NCI-H1092 (cell line): ENCODE results near the gene PXMP2.

ENCODE experiments used
- DNase-seq: peaks from one replicate; lab custom pipeline; 2025; lab: John Stamatoyannopoulos, UW

Gene PXMP2

DNA sequence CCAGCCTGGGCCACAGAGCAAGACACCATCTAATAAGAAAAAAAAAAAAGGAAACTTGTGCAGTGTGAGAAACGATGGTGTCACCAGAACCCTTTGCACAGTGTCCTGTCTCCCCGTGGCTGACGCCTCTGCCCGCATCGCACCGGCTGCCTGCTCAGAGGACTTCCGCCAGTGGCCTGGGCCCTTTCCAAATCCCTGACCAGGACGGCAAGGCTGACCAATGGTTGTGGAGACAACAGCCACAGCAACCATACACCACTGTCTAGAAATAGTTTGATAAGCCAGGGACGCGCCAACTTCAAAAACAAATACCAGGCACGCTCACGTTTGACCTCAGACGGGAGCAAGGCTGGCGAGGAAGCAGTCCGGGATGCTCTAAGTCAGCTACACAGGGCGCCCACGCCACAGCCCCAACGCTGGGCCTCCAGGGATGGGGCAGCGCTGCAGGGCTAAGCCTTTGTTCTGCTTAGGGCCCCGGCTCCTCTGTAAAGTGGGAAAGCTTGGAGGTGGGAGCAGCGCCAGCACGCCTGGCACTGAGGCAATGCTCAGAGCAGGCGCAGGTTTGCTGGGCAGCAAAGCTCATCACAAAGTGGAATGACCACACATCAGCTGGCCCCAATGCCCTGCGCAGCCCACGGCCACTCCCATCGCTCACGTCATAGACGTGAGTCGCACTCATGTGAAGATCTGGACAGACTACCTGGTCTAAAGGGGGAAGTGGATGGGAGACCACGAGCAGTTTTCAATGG lies 35.8 kb downstream of the PXMP2 start:
- no peak for DNase-seq

DNA sequence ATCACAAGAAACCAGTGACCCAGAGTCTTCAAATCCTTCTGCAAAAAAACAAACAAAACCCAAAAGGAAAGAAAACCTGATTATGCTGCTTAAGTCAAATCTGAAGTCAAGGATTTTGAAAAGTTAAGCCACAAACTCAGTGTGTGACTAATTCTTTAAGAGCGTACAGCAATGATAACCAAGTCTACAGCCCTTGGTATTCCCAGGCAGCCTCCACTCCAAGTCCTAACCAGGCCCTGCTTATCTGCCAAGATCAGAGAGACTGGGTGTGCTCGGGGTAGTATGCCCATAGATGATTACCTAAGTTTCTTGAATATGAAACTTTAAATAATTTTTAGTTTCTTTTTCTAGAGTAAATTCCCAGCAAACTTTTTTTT lies 36.4 kb downstream of the PXMP2 start:
- no peak for DNase-seq

DNA sequence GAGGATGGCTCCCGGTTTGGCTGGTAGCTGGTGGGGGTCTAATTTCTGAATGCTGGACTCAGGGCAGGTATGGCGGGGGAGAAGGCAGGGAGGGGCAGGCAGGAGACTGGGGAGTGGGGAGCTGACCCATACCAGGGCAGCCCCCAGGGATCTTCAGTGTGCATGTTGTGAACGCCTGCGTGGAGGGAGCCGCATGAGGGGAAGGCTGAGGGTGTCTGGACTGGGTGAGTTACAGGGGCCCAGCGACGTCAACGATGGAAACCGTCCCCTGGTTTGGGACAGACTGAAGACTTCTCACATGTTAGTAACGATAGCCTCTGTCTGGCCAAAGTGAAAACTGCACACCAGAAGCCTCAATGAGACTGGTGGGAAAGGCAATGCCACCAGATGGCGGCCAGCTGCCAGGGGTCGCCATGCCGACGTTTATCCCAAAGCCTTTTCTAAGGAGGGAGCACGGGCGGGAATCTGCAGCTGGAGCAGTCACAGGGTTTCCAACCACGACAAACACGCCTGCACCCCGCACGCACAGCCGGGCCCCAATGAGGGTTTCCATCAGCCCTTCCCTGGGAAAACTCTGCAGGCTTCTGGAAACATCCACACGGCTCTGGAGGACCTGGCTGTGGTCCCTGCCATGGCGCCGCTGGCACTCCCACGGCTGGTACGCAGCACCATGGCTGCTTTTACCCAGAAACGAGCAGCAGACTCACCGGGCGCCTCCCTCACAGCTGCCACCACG lies 37.3 kb downstream of the PXMP2 start:
- DNase-seq, result no peak

DNA sequence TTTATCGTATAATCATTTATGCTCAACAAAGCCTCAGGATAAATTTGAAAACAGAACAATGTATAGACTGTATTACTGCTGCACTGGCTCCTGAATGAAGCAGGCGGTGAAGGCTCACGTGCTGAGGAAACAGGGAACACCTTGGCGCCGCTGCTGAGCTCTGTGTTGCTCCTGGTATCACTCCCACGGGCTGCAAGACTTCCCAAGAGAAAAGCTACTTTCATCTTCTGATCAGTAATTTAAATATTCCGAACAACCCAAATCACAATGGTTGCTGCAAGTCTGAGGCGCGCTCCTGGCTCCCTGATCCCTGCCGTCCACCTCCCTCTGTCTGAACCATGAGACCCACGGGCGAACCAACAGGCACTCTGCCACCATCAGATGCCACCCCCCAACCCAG lies 39.0 kb downstream of the PXMP2 start:
- DNase-seq, result no peak

DNA sequence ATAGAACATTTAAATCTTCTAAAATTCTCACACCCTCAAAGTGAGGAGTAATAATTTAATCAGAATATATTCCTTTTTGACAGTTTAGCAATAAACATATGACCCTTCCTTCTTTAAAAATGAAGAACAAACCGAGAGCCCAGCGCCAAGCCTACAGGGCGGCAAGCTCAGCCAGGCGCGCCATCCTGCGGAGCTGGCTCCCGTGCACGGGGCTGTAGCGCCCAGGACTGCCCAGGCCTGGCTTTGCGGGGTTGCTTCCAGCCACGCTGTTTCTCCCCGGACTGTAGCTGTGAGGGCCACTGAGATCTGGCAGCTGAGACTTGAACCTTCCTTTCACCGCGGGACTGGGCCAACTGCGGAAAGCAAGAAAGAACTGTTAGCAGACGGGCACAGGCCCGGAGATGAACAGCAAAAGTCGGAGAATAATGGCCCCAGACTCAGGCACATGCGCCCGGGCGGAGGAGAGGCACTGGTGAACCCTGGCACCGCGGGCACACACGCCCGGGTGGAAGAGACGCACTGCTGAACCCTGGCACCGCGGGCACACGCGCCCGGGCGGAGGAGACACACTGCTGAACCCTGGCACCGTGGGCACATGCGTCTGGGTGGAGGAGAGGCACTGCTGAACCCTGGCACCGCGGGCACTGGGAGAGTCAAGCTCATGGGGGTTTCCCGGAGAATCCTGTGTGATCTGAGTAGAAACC lies 39.9 kb downstream of the PXMP2 start:
- no peak for DNase-seq

DNA sequence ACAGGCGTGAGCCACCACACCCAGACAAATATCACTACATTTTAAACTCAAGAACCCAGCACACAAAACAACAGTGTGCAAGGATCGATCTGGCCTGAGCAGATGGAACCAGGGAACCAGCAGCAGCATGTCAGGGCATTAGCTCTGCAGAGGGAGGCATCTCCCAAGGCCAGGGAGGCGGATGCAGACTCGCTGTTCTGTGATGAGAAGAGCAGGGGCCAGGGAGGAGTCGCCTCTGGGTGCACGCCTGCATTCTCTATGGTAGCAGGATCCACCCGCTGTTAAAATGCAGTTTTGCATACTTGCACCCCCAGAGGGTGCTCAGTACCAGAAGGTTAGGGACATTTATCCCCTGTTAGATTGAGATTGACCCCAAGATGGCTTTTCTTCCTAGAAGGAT lies 41.1 kb downstream of the PXMP2 start:
- DNase-seq, result no peak

DNA sequence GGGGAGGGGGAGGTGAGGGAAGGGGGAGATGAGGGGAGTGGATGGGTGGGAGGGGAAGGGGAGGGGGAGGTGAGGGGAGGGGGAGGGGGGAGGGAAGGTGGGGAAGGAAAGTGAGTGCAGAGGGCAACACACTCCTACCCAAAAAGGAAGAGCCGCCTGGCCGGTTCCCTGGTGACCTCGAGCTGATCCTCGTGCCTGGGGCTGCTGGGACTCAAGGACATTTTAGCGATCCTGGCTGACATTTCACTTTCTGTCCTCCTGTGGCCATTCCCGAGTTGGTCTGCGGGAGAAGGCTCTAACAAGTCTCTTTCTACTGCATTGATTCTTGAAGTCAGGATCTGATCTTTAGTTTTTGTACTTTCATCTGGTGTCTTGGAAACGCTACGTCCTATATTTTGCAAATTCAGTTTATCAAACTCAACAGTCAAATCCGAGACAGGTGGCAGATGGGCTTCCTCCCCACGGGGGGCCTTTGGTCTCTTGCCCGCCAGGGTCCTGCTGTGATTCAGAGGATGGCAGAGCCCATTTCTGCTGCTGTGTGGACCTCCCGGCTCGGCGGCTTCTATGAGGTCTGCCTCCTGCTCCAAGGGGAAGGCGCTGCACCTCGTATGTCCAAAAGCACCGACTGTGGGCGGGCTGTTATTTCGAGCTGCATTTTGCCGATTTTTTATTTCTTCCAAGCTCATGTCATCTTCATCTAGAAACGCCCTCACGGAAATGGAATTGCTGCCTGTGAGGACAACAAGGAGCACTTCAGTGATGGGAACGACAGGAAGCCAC lies 42.3 kb downstream of the PXMP2 start:
- peak; percentile 5 for DNase-seq

DNA sequence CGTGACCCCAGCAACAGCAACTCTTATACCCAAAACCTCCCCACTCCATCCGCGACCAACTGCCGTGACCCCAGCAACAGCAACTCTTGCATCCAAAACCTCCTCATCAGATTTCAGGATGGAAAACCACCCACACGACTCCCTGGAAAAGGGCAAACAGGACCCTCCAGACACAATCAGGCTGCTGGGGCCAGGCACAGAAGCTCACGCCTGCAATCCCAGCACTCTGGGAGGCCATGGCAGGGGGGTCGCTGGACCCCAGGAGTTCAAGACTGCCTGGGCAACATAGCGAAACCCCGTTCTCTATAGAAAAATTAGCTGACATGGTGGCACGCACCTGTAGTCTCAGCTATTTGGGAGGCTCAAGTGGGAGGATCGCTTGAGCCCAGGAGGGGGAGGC lies 43.0 kb downstream of the PXMP2 start:
- no peak for DNase-seq

DNA sequence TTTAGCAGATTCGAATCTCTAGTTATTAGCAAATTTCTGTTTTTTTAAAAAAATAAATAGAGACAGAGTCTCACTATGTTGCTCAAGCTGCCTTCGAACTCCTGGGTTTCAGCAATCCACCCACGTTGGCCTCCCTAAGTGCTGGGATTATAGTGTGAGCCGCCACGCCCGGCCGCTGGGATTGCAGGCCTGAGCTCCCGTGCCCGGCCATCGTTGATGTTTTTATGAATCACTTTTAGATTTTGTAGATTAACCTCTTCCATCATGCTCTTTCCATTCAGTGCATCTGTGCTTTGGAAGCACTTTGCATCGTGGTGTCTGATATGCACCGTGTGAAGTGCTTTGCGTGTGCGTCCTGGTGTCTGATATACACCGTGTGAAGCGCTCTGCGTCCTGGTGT lies 44.2 kb downstream of the PXMP2 start:
- no peak for DNase-seq

DNA sequence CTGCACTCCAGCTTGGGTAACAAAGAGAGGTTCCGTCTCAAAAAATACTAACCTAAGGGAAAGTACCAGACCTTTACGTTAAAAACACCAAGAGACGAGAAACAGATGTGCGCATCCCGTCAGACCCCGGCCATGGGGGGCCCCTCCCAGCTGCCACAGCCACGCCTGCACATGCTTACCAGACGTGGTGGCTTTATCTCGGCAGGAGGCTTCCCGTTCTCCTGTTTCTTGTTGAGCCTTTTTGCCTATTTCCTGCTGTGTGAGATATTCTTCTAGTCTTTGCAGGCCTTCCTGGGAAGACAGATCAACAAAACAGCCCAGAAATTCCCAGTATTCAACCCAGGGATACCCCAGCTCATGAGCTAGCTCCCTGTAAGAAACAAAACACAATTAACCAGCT lies 46.8 kb downstream of the PXMP2 start:
- DNase-seq, result no peak

DNA sequence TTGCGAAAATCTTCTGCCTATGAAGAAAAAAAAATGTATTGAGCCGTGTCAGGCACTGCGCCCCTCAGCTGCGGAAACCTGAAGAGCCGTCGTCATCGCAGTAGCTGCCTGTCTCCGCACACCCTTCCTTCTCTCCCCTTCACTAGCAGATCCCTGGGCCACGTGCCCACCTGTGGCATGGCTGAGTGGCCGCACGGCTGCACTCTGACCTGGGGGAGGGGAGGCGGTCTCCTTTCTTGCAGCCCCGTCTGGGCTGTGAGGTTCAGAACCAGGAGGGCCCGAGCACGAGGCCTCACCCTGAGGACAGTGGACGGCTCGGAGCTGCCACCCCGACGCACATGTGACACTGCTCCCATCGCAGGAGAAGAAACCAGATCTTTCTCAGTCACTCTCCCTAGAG lies 48.1 kb downstream of the PXMP2 start:
- no peak for DNase-seq

DNA sequence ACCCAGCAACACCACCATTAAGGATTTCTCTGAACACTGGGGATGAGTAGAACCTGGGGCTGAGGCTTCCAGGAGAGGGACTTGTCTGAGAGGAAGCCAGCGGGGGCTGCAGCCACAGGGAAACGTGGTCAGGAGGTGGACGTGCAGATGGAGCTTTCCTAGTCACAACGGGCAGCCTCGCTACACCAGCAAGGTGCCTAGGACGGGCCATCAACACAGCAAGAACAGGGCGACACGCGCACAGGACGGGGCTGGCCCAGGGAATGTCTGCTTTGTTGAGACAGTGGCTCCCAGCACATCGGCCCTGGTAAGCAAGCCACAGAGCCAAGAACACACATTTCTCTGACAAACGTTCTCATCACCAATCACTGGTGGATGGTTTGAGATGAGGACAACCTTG lies 49.0 kb downstream of the PXMP2 start:
- no peak for DNase-seq

DNA sequence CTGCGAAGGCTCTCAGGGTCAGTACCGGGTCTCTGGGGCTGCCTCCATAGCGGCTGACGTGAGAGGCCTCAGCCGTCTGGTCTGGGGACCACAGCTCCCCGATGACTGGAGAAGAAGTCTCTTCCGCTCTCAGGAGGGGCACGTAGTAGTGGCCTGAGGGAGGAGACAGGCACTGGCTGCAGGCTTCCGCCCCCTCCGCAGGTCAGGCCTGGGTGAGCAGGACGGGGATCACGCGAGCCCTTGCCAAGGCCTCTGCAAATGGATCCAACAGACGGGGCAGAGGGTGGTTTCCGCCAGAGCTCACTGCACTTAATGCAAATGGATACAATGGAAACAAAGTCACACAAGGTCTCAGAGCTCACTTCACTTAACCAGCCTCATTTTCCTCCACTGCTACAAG lies 49.5 kb downstream of the PXMP2 start:
- no peak for DNase-seq

DNA sequence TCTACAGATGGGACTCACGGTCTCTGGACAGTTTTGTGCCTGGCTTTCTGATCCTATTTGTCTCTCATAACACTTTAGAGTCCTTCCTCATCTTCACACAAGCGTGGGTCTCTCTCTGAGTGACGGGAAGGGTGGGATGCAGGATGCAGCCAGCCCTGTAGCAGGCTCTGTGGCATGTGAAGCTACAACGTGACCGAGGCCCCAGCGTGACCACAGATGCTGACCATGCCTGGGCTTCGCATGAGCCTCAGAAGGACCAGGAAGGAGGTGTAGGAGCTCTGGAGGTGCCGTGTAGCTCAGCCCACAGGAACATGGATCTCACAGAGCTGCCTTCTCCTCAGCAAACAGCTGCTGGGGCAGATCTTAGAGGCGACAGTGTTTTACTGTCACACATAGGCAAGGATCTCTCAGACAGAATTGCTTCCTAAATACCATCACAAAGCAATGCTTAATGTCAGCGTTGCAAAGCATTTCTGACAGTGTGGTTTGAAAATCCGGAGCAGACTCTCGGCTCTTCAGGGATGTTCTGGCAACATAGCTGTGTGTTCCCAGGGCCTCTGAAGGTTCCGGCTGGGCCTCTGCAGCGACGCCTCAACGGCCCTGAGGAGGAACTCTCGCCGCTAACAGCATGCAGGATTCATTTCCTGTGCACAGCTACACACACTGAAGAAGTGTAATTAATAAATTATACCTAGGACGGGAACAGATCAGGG lies 52.4 kb downstream of the PXMP2 start:
- no peak for DNase-seq

DNA sequence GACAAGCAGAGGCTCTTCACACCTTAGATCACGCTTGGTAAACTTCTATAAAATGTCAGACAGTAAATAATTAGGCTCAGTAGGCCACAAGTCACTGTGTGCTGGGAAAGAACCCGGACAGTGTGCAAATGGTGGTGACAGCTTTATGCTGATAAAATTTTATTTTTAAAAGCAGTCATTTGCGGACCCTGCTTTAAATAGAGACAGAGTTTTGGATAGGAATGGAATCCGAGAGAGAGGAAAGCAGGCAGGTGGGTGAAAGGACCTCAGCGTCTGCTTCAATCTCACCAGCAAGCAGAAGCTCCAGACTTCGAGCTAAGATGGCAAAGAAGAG lies 52.9 kb downstream of the PXMP2 start:
- DNase-seq, result no peak

DNA sequence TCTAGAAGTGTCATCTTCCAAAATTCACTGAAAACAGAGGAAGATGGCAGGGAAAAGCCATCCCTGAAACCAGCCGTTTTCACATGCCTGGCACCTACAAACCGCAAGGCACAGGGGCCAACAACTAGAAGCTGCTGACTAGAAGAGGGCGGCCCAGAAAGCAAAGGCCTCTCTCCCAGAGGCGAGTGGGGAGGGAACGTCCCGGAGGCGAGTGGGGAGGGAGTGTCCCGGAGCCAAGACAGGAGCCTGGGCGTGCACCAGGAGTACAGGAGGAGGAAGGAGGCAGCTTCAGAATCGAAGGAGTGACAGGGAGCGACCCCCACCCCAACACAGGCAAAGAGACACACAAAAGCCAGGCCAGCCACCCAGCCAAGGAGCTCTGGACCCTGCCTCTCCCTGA lies 53.3 kb downstream of the PXMP2 start:
- DNase-seq, result no peak

DNA sequence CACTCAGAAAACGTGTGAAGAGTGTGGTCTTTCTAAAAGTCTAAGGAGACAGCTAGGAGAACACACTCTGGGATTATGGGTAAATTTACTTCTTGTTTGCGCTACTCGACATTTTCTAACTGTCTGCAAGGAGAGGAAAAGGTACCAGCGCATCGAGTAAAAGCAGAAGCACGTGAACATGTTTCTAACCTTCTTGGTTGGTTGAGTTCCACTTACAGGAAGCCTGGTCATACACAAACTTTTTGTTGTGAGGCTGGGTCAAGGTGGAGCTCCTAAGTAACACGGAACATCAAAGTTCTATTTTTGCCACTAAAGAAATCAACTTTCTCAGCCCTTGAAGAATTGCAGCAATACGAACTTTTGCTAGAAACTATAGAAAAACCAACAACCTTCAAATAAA lies 54.2 kb downstream of the PXMP2 start:
- DNase-seq, result no peak

DNA sequence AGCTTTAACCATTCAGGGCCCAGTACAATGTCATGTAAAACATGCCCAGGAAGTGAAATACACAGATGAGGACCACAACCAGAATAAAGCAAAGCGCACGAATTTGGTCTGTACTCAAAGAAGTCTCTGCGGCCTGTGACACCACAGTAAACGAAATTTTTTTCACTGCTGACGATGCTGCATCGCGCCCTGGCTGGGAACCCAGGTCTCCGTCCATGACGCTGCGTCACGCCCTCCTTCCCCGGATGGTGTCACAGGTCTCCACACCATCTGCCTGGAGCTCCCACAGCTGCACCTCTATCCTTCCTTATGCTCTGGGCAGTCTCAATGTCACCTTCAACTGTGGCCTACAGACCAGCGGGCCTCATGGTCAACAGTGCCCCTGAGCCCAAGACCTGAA lies 56.4 kb downstream of the PXMP2 start:
- no peak for DNase-seq

DNA sequence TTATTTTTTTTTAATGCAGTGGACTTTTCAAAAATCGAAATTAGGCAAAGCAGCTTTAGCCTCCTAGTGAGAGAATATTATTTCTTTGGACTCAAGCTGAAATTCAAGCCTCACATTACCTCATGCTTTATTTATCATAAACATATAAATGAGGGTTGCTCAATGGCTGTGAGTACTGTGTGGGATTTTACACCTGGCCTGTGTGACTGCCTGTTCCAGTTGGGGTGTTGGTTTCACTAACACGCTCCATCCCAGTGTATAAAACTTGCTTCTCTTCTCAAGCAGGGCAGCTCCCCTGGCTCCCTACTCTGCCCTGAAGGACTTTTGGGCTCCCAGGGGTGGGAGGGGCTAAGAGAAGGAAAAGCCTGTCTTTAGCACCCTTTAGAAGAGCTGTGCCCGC lies 59.2 kb downstream of the PXMP2 start:
- no peak for DNase-seq

DNA sequence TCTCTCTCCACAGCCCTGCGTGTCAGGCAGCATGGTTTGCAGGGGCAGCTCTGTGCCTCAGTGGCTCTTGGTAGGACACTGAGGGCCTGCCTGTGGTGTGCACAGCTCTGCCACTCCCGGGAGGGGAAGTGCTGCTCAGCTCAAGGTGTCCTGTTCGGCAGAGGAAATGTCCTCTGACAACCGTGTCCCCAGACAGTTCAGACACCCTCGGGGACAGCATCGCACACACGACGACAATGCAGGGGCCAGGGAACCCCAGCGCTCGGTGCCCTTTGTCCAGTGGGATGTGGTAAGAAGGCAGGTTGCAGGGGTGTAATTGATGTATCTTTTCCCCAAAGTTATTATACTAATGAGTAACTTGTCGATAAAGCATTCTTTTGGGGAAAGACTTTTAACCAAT lies 60.0 kb downstream of the PXMP2 start:
- DNase-seq, result no peak

DNA sequence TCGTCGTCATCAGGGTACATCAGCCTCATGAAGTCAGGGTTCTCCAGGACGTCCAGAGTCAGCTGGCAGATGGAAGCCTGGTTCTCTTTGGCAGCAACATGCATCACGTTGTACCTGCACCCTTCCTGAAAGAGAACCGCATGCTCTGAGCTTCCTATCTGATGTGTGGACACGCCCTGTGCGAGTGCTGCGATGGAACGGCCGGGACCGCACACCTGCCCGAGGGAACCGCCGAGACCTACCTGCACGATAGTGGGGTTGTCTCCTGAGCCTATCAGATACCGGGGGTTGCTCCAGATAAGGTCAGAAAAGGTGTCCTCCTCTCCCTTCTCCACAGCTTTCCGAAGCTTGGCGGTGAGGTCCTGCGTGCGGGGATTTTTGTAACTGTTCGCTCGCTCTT lies 60.5 kb downstream of the PXMP2 start:
- no peak for DNase-seq

DNA sequence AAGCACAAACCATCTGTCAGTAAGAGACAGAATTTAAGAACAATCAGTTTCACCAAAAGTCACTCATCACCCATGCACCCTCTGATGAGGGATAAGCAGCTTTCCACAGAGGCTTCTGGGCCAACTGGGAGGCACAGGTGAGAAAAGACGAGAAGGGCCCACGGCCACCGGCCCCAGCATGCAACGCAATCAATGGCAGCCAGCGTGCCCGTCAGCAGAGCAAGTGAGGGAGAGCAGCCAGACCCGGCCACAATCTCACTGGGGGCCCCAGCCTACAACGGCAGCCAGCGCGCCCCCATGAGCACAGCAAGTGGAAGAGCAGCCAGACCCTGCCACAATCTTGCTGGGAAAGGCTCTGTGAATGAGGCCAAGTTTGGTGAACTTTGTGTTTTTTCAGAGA lies 60.9 kb downstream of the PXMP2 start:
- no peak for DNase-seq
